ENCODE results near the gene ECE1. TPM values are rescaled to one million over a fixed set of nuclear protein-coding genes. Genes with fewer than 3 reads are reported as not detected.

Gene ECE1
- polyA plus RNA-seq, 3 donors = 10.6 to 42.4 (median 23.3) TPM

GRCh38 chr1:21290546-21290944, 282 bp upstream of the ECE1 start:
- TF ChIP-seq CTCF (IDR thresholded peaks at IDR 0.05) = no peak
- Histone ChIP-seq H3K27me3 (ENCODE audit: control insufficient read depth in 2 of 2, insufficient read depth in 2 of 2, low read length in 2 of 2) (peaks cover 0 to 32% of the 10 kb centered on the region in 2 donors), H3K4me3 (replicated peaks in 1 of 3; ENCODE audit: low read depth in 2 of 3, low read length in 3 of 3) (peak overlapping the region; percentile 56 to 79 (median 64)), H3K4me1 (ENCODE audit: control insufficient read depth in 1 of 2, insufficient read depth in 2 of 2, low read length in 2 of 2) (peaks cover 64 to 76% of the 10 kb centered on the region in 2 donors), H3K79me2 (ENCODE audit: insufficient read depth, low read length) (no peaks in the 10 kb centered on the region), H3K36me3 (replicated peaks in 1 of 2; ENCODE audit: control insufficient read depth in 1 of 2, insufficient read depth in 2 of 2, low read length in 2 of 2) (peaks cover 2 to 6% of the 10 kb centered on the region in 2 donors), H2AFZ (ENCODE audit: insufficient read depth, low read depth, low read length, poor library complexity, severe bottlenecking) (peak overlapping the region; percentile 74), H3K9ac (ENCODE audit: insufficient read depth, low read length, poor library complexity, severe bottlenecking) (peak overlapping the region; percentile 88), H4K20me1 (ENCODE audit: insufficient read depth, low read length) (peaks cover 7% of the 10 kb centered on the region), H3K4me2 (replicated peaks; ENCODE audit: extremely low read depth, low read length, poor library complexity, severe bottlenecking) (peak overlapping the region; percentile 81), H3K9me3 (replicated peaks in 1 of 2; ENCODE audit: control insufficient read depth in 1 of 2, insufficient read depth in 1 of 2, low read length in 2 of 2) (no peaks in the 10 kb centered on the region), H3K27ac (ENCODE audit: low read depth in 1 of 2, low read length in 2 of 2) (peak overlapping the region; percentile 67 to 94)
- intact Hi-C loops (cut with micrococcal nuclease) = no loop called here
- H3K9me3 Mint-ChIP-seq = peaks cover 0 to 8% (median 0%) of the 10 kb centered on the region in 7 donors
- H3K4me3 Mint-ChIP-seq = peak overlapping the region; percentile 87 to 90
- peak overlapping the region; percentile 51 to 99 (median 95) for H3K27ac Mint-ChIP-seq
- WGBS (ENCODE audit: insufficient coverage) = 0% methylated on average over 3 of the region's 9 CpGs
- peaks cover 29 to 44% of the 10 kb centered on the region in 2 donors for H3K36me3 Mint-ChIP-seq
- H3K4me1 Mint-ChIP-seq = peaks cover 67% of the 10 kb centered on the region
- H3K27me3 Mint-ChIP-seq (ENCODE audit: low read depth in 3 of 3) = peaks cover 21 to 54% (median 49%) of the 10 kb centered on the region in 3 donors
- peak in 2 of 3 donors; percentile 38 to 58 for DNase-seq

GRCh38 chr1:21289127-21289526, 1.1 kb downstream of the ECE1 start:
- Histone ChIP-seq H3K27ac (ENCODE audit: low read depth in 1 of 2, low read length in 2 of 2) (peak overlapping the region in 1 of 2 donors; percentile 83), H3K4me1 (ENCODE audit: control insufficient read depth in 1 of 2, insufficient read depth in 2 of 2, low read length in 2 of 2) (peaks cover 63 to 78% of the 10 kb centered on the region in 2 donors)

More at GRCh38 chr1:21289127-21289526, 1.1 kb downstream of the ECE1 start:
- Histone ChIP-seq H3K4me2 (replicated peaks; ENCODE audit: extremely low read depth, low read length, poor library complexity, severe bottlenecking) (peak overlapping the region; percentile 81), H3K36me3 (replicated peaks in 1 of 2; ENCODE audit: control insufficient read depth in 1 of 2, insufficient read depth in 2 of 2, low read length in 2 of 2) (peaks cover 2 to 6% of the 10 kb centered on the region in 2 donors), H3K4me3 (replicated peaks in 1 of 3; ENCODE audit: low read depth in 2 of 3, low read length in 3 of 3) (peak overlapping the region; percentile 66 to 79 (median 67)), H3K27me3 (ENCODE audit: control insufficient read depth in 2 of 2, insufficient read depth in 2 of 2, low read length in 2 of 2) (peaks cover 0 to 35% of the 10 kb centered on the region in 2 donors), H3K9me3 (replicated peaks in 1 of 2; ENCODE audit: control insufficient read depth in 1 of 2, insufficient read depth in 1 of 2, low read length in 2 of 2) (no peaks in the 10 kb centered on the region), H4K20me1 (ENCODE audit: insufficient read depth, low read length) (peaks cover 12% of the 10 kb centered on the region), H3K79me2 (ENCODE audit: insufficient read depth, low read length) (no peaks in the 10 kb centered on the region), H2AFZ (ENCODE audit: insufficient read depth, low read depth, low read length, poor library complexity, severe bottlenecking) (no peak overlapping the region), H3K9ac (ENCODE audit: insufficient read depth, low read length, poor library complexity, severe bottlenecking) (peak overlapping the region; percentile 88)
- Mint-ChIP-seq H3K27me3 (ENCODE audit: low read depth in 3 of 3) (peaks cover 19 to 61% (median 52%) of the 10 kb centered on the region in 3 donors), H3K36me3 (peaks cover 41 to 51% of the 10 kb centered on the region in 2 donors), H3K4me1 (peaks cover 67% of the 10 kb centered on the region), H3K27ac (peak overlapping the region in 6 of 7 donors; percentile 83 to 95 (median 88)), H3K4me3 (peak overlapping the region; percentile 93 to 94), H3K9me3 (peaks cover 0 to 8% (median 0%) of the 10 kb centered on the region in 7 donors)
- no peak for DNase-seq
- WGBS (ENCODE audit: insufficient coverage) = 75% methylated on average over 6 of the region's 8 CpGs
- intact Hi-C loops (cut with micrococcal nuclease) = no loop called here
- no peak for TF ChIP-seq CTCF (IDR thresholded peaks at IDR 0.05)
